ENCODE data around the gene TAF6L. TPM values are rescaled to one million over a fixed set of nuclear protein-coding genes. Genes with fewer than 3 reads are reported as not detected.
"Not testable (repeated sequence)": the region's sequence is repeated elsewhere in the genome, so short reads cannot be mapped to it uniquely, and the experiment has no call there.

Gene TAF6L
- total RNA-seq, 1 donor from 2014 or later: 15.1 TPM

DNA sequence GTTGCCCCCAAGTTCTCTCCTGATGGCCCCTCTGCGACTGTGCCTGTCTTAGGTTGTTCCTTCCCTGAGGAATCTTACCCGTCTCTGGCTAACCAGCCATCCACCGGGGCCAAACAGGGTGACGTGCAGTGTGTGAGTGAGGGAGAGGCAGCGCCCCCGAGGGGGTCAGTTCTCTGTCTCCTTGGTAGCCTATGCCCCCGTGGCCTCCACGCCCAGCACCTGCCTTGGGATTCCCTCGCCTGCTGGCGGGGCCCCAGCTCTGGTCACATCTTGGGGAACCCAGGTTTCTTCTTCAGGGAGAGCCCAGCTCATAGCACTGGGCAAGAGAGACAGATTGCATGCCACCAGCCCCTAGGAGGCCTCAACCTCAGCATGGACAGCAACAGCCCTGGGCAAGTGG lies 28.3 kb downstream of the TAF6L start:
- FAIRE-seq: no peak
- no peak for DNase-seq (ENCODE audit: low spot score in 2 of 2)

DNA sequence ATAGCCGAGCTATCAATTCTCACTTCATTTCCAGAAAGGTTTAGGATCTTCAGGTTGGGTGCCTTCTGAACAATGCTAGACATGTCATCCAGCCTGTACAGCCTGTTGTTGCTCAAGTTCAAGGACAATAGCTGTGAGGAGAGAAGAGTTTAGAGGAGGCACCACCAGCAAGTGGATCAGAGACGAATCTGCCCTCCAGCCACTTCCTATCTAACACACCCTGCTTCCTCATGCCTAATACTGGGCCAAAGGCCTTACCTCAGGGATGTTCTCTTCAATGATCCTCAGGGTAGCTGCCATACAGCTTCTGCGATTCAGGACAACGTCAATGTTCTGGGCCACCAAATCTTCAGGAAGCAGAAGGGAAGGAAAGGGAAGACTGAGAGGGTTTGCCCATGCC lies 29.9 kb downstream of the TAF6L start:
- FAIRE-seq: no peak

DNA sequence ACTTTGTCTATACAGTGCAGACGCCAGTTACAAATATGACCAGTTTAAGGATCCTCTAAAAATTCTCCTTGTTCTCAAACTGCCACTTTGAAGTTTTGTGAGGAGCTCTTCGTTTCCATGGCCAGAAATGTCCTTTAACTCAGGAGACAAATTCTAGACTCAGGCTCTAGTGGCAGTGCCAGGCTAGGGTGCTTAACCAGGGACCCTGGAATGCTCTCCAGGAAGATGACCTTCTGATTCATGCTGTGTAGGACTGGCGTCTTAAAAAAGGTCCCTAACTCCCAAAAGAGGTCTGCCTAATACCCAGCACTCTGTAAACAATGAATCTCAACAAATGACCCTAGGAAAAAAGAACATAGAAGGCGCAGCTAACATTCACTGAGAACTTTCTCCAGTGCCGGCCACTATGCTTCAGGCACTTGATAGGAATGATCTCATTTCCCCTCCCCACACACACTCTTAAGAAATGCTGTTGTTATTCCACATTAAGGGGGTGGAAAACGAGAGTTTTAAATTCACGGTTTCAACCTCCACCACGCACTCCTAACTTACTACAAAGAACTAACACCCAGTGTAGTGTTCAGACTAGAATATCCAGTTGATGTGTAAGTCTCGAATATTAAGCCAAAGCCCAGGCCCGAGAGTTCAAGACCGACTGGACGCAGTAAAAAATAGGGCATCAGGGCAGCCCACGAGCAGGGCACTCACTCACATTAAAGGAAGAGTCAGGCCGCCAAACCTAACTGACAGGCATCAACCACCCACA lies 33.3 kb downstream of the TAF6L start:
- no peak for DNase-seq (ENCODE audit: low spot score in 2 of 2)

More for the DNA sequence above, 29.9 kb downstream of the TAF6L start:
- DNase-seq (ENCODE audit: low spot score in 2 of 2): no peak

DNA sequence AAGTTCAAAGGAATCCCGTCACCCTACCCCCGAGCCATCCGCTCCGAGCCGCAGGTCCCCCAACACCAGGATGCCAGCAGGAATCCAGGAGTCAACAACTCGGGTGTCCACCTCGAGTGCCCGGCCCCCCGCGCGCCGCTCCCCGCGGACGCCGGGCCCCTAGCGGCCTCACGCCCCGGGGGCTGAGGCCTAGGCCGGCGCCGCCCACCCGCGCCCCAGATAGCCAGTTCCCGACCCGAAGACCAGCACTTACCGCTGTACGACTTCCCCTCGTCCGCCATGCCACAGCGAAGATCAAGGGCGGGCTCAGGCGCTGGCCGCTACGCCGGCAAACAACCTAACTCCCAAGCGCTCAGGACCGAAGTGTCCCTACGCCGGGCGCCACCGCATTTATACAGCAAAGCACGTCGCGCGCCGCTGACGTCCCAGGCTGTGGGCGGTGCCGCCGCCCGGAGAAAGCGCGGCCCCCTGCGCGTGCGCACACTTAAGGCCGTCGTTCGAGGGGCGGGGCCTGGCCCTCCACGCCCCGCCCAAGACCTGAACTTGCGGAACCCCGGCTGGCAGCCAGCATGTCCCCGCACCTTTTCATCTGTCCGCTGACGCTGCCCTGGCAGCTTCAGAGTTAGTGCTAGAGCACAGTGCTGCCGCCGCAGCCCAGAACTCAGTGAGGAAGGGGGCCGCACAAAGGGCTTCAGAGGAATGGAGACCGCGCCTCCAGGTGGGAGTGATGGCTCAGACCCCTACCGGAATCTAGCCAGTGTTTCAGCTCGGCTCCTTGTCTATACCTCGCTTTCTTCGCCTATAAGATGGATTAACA lies 34.1 kb downstream of the TAF6L start, which contains the start of gene NXF1:
TSS of gene NXF1 (minus strand) at position 365 of the 817 bp plus-strand sequence. CDS start at position 281, 84 bp downstream.
- FAIRE-seq (no peak), DNase-seq (ENCODE audit: low spot score in 2 of 2) (peak; percentile 99)

More for the DNA sequence above, 33.3 kb downstream of the TAF6L start:
- no peak for FAIRE-seq

DNA sequence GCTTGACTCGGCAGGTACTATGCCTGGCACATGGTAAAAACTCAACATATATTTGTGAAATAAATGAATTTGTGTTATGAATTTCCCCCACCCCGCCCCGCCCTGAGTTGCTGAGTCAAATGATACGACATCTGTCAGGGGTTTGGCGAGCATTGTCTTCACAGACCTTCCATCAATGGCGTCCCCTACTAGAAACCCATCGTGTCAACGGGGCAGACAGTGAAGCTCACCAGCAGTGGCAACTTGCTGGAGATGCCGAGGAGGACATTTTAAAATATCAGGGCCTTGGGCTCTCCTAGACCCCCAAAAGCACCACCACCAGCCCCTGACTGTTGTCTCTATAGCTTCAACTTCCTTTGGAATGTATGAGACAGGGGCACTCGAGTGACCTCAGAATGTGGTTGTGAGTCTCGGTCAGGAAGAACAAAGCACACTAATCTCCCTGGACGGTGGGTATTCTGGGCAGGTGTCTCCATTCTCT lies 34.8 kb downstream of the TAF6L start:
- DNase-seq (ENCODE audit: low spot score in 2 of 2) (no peak), FAIRE-seq (no peak)

DNA sequence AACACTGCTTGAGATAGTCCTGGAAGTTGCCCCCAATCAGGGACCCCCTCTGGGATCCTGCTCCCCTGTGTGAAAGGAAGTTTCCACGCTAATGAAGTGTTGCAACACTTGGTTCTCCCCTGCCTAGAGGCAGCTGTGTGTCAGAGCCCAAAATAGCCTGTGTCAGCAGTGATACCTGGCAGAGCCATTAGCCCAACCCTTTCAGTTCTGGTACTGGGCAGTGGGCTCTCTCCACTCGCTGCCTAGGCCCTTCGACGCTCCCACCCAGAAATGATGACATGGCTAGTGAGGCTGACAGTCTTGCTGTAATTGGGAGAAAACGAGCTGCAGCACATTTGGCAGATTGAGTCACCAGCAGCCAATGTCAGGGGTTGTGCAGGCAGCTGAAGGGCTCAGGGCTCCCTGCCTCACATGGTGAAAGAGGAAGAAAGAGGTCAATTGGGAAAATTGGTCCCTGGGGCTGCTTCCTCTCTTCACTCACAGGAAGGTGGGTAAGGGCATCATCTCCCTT lies 35.5 kb downstream of the TAF6L start:
- FAIRE-seq: no peak
- no peak for DNase-seq (ENCODE audit: low spot score in 2 of 2)

DNA sequence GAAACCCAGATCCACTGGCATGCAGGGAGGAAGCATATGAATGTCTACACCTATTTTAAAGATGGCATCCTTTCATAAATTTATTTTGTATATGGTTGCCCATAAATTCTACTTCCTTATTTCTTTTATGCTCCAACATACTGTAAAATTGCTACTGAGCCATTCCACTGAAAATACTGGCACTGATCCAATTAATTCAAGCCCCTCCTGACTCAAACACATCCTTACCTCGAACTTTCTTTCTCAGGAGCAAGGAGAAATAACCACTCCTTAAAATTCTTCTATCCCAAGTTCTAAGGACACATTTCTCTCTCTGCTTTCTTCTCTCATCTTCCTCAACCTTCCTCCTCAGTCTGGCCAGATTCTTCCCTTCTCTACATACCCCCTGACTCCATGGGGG lies 39.6 kb downstream of the TAF6L start:
- FAIRE-seq: no peak

DNA sequence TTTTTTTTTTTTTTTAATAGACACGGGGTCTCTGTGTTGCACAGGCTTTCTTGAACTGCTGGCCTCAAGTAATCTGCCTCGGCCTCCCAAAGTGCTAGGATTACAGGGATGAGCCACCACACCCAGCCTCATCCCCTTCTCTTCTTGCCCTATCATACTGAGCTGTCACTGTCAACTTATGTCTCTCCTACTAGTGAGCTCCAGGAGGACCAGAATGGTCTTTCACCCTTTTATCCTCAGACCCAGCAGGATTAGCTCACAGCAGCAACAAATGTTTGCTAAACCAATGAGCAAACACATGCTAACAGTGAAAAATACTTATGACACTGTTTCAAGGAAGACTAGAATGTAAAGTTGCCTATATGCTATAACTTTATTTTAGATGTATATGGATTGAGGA lies 40.5 kb downstream of the TAF6L start:
- DNase-seq (ENCODE audit: low spot score in 2 of 2): no peak
- FAIRE-seq: no peak

More for the DNA sequence above, 39.6 kb downstream of the TAF6L start:
- DNase-seq (ENCODE audit: low spot score in 2 of 2): no peak

DNA sequence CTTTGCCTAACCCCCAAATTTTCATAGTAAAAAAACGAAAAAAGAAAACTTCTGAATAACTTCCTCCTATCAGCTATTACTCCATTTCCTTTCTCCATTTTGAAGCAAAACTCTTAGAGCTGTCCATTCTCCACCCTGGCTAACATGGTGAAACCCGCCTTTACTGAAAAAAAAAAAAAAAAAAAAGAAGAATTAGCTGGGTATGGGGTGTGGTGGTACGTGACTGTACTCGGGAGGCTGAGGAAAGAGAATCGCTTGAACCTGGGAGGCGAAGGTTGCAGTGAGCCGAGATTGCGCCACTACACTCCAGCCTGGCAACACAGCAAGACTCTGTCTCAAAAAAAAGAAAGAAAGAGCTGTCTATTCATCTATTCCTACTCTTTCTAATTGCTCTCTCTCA lies 45.4 kb downstream of the TAF6L start:
- FAIRE-seq (no peak), DNase-seq (ENCODE audit: low spot score in 2 of 2) (no peak)

DNA sequence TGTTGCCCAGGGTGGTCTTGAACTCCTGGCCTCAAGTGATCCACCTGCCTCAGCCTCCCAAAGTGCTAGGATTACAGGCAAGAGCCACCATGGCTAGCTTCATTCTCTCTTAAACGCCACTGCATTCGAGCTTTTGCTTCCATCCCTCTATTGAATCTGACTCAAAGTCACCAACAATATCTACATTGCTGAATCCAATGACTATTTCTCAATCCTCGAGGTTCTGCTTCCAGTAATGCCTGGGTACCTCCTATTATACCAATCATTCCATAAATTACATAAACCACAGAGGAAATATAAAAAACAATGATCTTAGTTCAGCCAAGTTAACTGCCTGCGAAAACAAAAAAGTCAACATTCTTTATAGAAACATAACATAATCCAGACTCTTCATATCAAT lies 45.9 kb downstream of the TAF6L start:
- FAIRE-seq: no peak
- DNase-seq (ENCODE audit: low spot score in 2 of 2): no peak

DNA sequence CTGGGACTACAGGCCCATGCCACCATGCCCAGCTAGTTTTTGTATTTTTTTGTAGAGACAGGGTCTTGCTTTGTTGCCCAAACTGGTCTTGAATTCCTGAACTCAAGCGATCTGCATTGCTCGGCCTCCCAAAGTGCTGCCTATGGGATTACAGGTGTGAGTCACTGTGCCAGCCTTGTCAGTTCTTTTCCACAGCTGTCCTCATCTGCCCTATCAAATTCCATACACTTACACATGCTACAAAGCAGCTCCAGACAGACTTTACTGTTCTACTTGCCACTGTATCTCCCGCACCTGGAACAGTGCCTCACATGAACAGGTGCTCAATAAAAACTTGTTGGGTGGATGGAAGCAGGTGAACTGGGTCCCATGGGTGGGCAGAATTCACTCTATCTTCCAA lies 52.5 kb downstream of the TAF6L start:
- FAIRE-seq: no peak

DNA sequence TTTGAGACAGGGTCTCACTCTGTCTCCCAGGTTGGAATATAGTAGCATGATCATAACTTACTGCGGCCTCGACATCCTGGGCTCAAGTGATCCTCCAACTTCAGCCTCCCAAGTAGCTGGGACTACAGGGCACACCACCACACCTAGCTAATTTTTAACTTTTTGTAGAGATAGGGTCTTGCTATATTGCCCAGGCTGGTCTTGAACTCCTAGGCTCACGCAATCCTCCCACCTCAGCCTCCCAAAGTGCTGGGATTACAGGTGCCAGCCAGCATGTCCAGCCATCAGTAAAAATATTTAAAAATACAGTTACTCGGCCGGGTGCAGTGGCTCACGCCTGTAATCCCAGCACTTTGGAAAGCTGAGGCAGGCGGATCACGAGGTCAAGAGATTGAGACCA lies 56.9 kb downstream of the TAF6L start:
- not testable (repeated sequence) for FAIRE-seq; DNase-seq (ENCODE audit: low spot score in 2 of 2)

More for the DNA sequence above, 52.5 kb downstream of the TAF6L start:
- DNase-seq (ENCODE audit: low spot score in 2 of 2): no peak

DNA sequence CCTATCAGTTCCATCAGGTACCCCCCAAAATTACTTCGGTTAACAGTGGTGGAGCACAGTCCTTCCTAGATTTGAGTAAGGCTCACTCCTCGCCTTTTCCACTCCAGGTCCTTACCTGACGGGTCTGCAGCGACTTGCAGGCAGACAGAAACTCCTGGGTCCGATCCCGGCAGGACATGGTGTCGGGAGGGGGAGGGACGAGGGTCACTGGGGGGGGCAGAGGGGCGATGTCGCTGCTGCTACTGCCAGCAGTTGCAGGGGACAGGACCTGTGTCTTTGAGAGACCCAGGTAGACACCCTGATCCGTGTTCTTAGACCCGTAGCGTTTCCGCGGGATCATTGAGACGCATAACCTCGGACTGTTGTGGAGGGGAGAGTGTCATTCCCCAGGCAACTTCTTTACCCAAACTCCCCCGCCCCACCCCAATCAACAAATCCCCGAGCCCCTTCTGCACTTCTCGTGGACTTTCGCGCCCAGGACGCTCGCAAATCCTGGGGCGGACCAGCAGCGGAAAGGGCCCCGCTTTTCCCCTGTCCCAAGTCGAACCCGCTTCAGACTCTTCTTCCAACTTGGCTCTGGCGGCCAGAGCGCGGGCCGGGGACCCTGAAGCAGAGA lies 59.8 kb downstream of the TAF6L start:
- FAIRE-seq (no peak), DNase-seq (ENCODE audit: low spot score in 2 of 2) (peak in 1 of 2 donors; percentile 27)

DNA sequence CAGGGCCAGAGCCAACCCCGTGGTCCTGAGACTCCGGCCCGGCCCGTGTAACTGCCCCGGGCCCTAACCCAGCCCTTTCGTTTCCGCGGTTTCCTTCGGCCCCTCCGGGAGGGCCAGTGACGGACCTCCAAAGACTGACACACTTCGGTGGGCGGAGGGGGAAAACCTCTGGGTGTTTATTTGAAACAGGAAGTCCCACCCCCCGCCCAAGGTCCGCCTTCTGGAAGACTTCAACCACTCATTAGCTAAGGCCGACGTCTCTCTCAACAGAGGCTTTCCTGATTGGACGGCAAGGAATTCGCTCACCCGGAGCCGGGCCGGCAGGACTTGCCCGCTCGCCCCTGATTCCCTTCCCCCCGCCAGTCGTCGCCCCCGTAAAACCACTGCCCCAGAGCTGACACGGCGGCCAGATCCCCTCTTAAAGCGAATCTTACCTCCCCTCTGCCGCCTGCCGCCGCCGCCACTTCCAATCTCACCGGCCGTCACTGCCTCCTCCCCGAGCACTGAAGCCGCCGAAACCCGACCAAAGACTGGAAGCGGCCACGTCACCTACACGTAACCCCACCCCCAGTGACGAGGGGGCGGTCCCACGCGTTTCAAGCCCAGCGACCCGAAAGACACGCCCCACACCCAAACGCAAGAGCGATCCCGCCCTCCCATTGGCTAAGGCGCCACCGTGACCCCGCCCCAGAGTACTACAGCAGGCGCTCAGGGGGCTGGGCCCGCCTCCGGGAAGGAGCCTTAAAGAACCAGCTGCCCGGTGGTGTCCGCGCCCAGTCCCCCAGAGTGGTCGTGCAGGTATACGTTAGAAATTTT lies 60.5 kb downstream of the TAF6L start, which contains the start of gene STX5:
TSS of gene STX5 (minus strand) at position 532 of the 816 bp plus-strand sequence. CDS start 808 bp downstream, outside the sequence.
- peak; percentile 93 to 98 for DNase-seq (ENCODE audit: low spot score in 2 of 2)
- peak; percentile 76 for FAIRE-seq

DNA sequence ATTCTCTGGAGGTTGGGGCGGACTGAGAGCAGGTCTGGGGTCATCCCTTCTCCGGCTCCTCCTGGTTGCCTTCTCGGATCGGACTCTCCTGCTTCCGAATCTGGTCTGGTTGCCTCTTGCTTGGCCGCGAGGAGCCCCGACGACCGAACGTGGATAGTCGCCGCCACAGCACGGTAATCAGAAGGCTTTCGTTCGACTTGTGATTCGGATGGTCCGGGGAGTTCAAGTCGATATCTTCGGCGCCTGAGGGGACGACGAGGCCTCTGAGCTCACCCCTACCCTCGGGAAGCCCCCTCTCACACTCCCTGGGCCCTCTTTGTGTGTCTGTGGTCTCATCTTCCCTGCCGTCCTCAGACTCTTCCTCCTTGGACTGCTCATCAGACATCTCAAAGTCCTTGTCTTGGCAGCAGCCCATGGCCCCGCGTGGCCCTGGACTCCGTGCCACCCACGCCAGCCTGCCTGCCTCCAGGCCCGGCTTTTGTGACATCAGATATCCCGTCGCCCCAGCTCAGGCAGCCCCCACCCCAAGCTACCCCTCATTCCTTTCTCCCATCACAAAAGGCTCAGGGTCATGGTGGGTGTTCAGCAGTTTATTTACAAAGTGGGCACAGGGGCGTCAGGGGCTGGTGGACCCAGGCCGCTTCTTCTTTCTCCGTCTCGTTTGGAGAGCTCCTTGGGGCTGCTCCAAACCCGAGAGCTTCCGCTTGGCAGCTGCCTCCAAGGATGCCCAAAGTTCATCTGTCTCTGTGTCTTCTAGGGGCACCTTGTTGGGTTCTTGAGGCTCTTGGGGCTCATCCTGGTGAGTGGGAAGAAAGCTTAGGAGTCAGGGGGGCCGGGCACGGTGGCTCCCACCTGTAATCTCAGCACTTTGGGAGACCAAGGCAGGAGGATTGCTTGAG lies 61.4 kb downstream of the TAF6L start, which contains the start of gene TEX54:
TSS of gene TEX54 (minus strand) at position 506 of the 899 bp plus-strand sequence.
- no peak for FAIRE-seq
- DNase-seq (ENCODE audit: low spot score in 2 of 2): peak in 1 of 2 donors; percentile 40

DNA sequence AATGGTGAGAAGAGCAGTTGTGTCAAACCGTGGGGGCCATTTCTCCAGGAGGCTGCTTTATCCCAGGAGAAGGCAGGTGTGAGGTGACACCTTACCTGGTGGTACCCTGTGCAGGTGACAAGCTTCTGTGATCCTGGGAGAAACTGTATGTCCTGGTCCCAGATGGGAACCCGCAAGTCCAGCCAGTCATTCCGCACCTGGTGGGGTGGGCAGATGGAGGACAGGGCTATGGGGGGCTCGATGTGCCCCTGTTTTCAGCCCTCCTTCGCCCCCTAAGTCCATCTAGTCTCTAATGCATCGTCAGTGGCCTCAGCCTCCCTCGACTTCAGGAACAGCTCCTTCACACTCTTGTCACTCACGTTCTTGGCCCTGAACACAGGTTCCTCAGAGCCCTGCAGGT lies 64.1 kb downstream of the TAF6L start:
- FAIRE-seq: no peak
- no peak for DNase-seq (ENCODE audit: low spot score in 2 of 2)
